Measurements from ENCODE around the gene CD2BP2. TPM values are rescaled to one million over a fixed set of nuclear protein-coding genes. Genes with fewer than 3 reads are reported as not detected.
A peak's percentile ranks its signal among the peaks of the same experiment; 100 is the strongest.

The CD2BP2 gene
- total RNA-seq, result 80.1 and 82.0 TPM in 2 replicates
- 46.5 TPM for total RNA-seq (2013)
- polyA plus RNA-seq, result 26.1 and 28.1 TPM in 2 replicates
- polyA minus RNA-seq, result 20.2 and 24.3 TPM in 2 replicates

GRCh38 chr16:30355144-30355953 is at the start of gene CD2BP2:
Gene CD2BP2 (minus strand): TSS chr16:30355308. CDS start chr16:30354681, 627 bp downstream.
- Histone ChIP-seq H4K20me1 (ENCODE audit: control insufficient read depth, insufficient read depth, low read length, poor library complexity, severe bottlenecking) (peaks cover 12% of the 10 kb centered on the region), H3K4me2 (replicated peaks; ENCODE audit: low read depth, low read length, poor library complexity, severe bottlenecking) (peak within 1 kb of the TSS; percentile 93), H3K79me2 (ENCODE audit: control insufficient read depth, insufficient read depth, low read length) (peaks cover 44% of the 10 kb centered on the region), H3K4me1 (ENCODE audit: control insufficient read depth in 2 of 2, insufficient read depth in 2 of 2, low read length in 2 of 2) (peaks cover 20 to 34% of the 10 kb centered on the region in 2 donors), H3K36me3 (replicated peaks in 1 of 2; ENCODE audit: control extremely low read depth in 1 of 2, control insufficient read depth in 1 of 2, extremely low read depth in 1 of 2, insufficient read depth in 2 of 2, low read length in 1 of 2) (peaks cover 0 to 49% of the 10 kb centered on the region in 2 experiments), H2AFZ (ENCODE audit: insufficient read depth, low read depth, low read length, poor library complexity, severe bottlenecking) (peak within 1 kb of the TSS; percentile 94), H3K9me3 (ENCODE audit: control extremely low read depth in 1 of 3, control insufficient read depth in 2 of 3, insufficient read depth in 1 of 3, low read length in 2 of 3) (no peaks in the 10 kb centered on the region), H3K9ac (ENCODE audit: low read length) (peak within 1 kb of the TSS; percentile 92), H3K27ac (ENCODE audit: low read length in 2 of 2) (peak within 1 kb of the TSS; percentile 84 to 94), H3K27me3 (replicated peaks in 1 of 4; ENCODE audit: control extremely low read depth in 1 of 4, control insufficient read depth in 3 of 4, insufficient read depth in 4 of 4, low read length in 3 of 4) (no peaks in the 10 kb centered on the region), H3K4me3 (ENCODE audit: control extremely low read depth in 1 of 5, extremely low read depth in 1 of 5, insufficient read depth in 1 of 5, low read depth in 2 of 5, low read length in 4 of 5) (peak within 1 kb of the TSS; percentile 82 to 99 (median 92))
- no peak for TF ChIP-seq EZH2 (IDR thresholded peaks at IDR 0.05; ENCODE audit: borderline replicate concordance, insufficient read depth, low read depth, low read length, poor library complexity, severe bottlenecking)
- TF ChIP-seq CTCF (IDR thresholded peaks at IDR 0.05), result no peak
- ATAC-seq (ENCODE audit: low read depth), result peak; percentile 88
- peak within 1 kb of the TSS; percentile 92 for H3K4me3 Mint-ChIP-seq
- WGBS (ENCODE audit: insufficient coverage), result 2% methylated on average over 45 of the region's 45 CpGs
- POLR2A ChIA-PET, result interaction anchor here (0.6 to 2.8 kb wide), 11 partner anchors 14 to 1516 kb away, joined by 3 to 11 read pairs (median 4); partner anchors contain the start of genes SEPTIN1 and TBC1D10B
- CTCF ChIA-PET, result interaction anchor here (1.1 to 1.6 kb wide), 2 partner anchors 16 to 54 kb away, joined by 3 to 4 read pairs; no protein-coding TSS in a partner anchor
- H3K27me3 Mint-ChIP-seq, result no peaks in the 10 kb centered on the region
- peaks cover 42% of the 10 kb centered on the region for H3K4me1 Mint-ChIP-seq
- H3K9me3 Mint-ChIP-seq (ENCODE audit: insufficient read depth), result no peaks in the 10 kb centered on the region
- H3K27ac Mint-ChIP-seq, result peak within 1 kb of the TSS; percentile 95
- peak; percentile 95 for DNase-seq
- intact Hi-C loops (cut with micrococcal nuclease), result loop anchor here (1.0 kb wide), 4 partner anchors 15 to 40 kb away; partner anchors contain the start of genes TBC1D10B and ZNF48

Measured in B cell (primary cell).